GM21723 (cell line): ENCODE data around the gene NES.

Experiments
- ATAC-seq: cut with Tn5 transposase; IDR thresholded peaks from one replicate; pipeline ENCODE4 v1.9.1; 2021; ENCODE audit warnings: mild to moderate bottlenecking, moderate library complexity; ENCODE audit not compliant: unreplicated experiment

NES gene

GRCh38 chr1:156676820-156677615 is at the start of gene NES:
Gene NES, minus strand, starts transcription at chr1:156677407. Its CDS starts 143 bp downstream, at chr1:156677264.
- ATAC-seq: no peak

GRCh38 chr1:156726549-156727226 is 49.5 kb upstream of the NES start:
- ATAC-seq: no peak

DNA sequence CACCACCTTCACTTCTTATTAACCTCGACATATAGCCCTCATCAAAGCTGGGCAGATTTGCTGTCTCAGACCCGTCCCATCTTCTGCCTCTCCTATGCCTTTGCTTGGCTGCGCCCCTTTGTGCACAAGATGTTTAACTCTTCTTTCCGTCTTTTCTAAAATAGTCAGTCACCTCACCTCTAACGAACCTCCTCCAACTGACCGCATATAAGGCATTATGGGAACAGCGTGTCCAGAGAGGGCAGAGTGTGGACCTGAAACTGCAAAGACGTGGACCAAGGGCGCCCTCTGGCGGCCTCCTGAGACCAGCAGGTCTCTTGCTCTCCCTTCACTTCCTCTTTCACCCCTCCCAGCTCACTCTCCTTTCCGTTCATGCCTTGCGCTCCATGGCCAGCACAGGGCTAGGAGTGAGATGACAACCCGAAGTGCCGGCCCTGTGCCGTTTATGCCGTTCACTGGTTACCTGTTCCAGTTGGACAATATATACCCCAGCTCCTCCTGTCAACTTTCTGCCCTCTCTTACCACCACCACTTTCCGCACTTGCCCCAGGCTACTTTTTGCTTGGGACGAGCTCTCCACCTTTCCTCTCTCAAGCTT is 48.6 kb upstream of the NES start:
- peak; percentile 42 for ATAC-seq

DNA sequence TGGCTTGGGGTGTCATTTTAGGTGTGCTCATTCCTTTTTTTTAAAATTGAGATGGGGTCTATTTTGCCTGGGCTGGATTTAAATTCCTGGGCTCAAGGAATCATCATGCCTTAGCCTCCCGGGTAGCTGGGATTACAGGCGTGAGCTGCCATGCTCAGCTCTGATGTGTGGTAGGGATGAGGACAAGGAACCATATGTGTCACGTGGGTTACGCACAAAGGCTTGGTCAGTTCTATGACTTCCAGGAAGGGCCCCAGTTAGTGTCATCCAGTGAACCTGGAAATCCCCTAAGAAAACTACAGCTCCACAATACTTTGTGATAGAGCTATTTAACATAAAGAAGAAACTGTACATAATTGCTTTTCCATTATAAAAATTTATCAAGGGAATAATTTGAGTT is 44.3 kb upstream of the NES start:
- no peak for ATAC-seq

- ATAC-seq: no peak
These were observed 43.9 kb upstream of the NES start for GRCh38 chr1:156721131-156721530.

GRCh38 chr1:156717351-156717750 is 40.1 kb upstream of the NES start:
- no peak for ATAC-seq

DNA sequence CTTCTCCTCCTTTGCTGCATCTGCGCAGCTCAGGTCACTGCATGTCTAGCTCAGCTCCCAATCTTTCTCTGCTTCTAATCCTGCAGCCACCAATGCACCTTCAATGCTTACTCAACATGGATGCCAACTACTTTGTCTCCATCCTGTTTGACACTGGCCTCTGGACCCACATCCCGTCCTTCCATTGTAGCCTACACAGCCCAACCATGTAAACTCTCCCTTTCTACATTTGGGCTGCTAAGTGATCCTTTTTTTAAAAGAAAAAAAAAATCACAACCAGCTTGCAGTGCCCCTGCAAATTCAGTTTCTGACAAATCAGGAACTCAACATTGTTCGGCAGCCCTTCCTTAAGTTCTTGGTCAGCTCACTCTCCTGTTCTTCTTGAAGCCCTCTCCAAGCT is 37.6 kb upstream of the NES start:
- no peak for ATAC-seq

- no peak for ATAC-seq
These were observed 35.4 kb upstream of the NES start for GRCh38 chr1:156712626-156713025.

GRCh38 chr1:156711011-156711817 is 34.0 kb upstream of the NES start:
- ATAC-seq: no peak

DNA sequence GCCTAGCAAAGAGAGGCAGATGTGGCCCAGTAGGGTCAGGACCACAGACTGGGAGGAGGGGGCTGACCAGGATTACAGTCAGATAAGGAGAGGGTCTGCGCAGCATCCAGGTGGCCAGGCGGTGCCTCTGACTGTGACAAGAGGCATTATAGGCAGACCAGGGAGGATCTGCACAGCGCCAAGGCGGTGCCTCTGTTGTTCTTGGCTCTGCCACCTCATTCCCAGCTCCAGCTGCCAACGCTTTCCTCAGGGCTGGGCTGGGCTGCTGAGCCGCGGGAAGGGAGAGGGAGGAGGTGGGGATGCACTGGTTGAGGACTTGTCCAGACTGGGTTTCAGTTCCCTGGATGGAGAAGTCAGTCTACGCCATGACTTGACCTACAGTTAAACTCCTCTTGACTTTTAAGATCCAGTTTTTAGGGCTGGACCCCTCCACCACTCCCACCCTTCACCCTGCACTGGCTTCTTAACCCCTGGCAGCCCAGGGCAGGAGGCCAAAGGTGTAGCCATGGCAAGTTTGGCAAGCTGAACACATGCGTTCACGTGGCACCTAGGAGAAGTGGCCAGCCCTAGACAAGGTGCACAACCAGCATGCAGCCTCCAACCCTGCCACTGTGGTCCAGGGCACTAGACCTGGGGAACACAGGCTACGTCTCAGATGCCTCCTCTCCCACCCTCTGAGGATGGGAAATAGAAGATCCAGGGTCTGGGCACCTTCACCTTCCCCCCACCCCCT is 32.7 kb upstream of the NES start:
- no peak for ATAC-seq

DNA sequence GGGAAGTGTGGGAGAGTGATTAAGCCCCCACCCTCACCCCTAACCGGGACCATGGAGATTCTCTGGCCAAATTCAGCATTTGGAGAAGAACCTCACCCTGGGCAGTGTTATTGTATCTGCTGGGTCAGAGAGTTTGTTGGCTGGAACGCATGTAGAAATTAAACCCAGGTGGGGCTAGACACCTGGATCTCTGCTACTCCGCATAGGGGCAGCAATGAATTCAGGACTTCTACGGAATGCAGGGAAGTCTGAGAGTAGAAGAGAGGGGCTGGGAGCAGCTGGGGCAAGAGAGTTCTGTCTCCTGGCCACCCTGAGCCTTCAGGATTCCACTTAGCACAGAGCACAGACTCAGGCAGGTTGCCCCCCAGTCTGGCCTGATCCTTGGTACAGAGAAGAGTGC is 31.8 kb upstream of the NES start:
- no peak for ATAC-seq

DNA sequence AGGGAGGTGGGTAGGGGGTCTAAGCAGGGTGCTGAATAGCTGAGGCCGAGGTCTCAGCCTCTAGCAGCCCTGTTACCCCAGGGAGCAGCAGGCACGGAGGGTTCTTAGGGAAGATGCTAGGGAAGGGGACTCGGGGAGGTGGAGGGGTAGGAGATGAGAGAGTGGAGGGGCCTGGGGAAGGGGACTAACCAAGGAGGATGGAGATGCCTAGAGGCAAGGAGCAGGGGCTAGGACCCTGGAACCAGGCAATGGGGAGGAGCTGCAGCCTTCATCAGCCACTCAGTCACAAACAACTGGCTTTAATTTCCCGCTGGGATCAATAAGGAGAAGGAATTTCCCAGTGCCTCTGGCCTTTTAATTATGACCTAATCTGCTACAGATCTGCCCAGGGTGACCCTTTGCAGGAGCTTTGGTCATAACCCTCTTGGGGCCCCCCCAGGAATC is 31.0 kb upstream of the NES start:
- no peak for ATAC-seq

DNA sequence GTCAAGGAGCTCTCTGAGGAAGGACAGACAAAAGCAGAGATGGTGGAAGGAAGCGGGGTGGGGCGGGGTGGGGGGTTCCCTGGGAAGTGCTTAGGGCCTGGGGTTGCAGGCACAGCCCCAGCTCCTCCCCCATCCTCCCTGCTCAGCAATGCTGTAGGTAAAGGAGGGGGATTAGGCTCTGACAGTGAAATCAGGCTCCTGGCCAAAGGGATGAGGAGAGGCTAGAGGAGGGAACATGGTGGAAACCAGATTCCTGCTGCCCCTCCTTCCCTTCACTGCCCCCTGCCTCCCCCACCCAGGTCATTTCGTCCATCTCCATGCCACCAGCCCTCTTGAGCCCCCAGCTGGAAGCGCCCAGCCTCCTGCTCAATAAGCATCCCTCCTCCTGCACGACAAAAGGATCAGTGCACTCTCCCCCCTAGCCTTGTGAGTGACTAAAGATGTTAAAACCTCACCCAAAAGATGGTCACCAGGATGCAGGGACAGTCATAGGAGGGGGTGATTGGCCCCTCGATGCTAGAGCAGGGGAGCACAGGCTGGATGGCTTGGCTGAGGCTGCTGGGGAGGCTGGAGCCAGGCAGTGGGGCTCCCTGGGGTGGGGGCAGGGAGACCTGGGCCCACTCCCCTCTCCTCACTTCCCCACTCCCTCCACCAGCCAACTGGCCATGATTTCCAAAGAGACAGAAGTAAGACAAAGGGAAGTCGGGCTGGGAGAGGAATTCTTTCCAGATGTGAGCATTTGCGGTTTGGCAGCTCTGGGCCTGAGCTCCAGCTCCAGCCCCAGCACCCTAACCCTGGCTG is 30.4 kb upstream of the NES start:
- no peak for ATAC-seq

GRCh38 chr1:156706657-156707416 is 29.6 kb upstream of the NES start:
- no peak for ATAC-seq

DNA sequence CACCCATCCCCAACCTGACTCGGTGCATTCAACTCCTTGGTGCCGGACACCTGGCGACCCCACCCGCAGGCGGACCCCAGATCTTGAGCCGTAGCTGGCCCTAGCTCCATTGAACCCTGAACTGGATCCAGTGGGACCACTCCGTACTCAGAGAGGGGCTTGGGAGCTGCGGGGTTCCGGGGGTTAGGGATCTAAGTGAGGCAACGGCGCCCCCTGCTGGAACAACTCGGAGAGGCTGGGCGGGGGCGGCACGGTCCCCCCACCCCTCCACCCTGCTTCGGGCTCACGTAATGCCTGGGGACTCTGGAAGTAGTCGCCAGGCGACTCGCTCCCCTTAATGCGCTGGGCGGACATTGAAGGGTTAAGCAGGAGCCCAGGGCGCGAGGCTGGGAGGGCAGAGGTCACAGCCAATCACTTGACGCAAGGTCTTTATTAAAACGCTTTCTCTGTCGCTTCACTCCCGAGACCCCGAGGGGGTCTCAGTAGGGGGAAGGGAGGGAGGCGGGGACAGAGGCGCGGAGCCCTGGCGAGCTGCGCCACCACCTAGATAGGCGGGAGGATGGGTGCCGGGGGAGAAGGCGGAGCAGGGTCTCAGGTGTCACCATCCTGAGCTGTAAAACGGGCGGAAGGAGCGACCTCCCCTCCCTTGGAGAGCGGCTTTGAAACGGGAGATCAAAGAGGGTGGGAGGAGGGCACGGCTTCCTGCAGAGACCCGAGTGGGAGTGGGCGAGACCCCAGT is 28.9 kb upstream of the NES start:
- no peak for ATAC-seq

DNA sequence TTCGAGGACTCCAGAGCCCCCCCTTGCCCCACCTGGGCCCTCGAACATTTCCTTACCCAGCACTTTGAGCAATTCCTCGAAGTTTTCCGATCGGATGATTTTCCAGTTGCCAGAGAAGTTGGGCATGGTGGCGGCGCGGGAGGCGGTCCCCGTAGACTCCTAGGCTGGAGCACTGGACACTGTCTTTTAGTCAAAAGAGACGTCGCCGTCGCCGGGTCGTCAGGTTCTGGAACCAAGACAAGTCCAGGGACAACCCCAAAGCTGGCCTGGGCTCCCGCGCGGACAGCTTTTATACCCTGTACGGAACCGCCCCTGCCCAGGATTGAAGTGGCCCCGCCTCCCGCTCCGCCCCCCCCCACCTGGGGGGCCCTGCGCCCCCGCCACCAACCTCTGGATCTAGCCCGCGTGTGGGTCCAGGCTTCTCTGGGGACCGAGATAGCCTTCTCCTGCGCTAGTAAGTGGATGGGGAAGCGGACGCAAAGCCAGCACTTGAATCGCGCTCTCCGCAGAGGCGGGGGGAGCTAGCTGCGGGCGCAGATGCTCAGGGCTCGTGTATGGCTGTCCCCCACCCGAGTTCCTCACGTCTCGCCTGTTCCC is 28.2 kb upstream of the NES start, which contains the start of gene CRABP2:
Gene CRABP2 (minus strand): TSS at position 263 of the 597 bp plus-strand sequence. CDS start 137 bp downstream, at position 126.
- ATAC-seq: no peak

GRCh38 chr1:156704930-156705320 is 27.7 kb upstream of the NES start:
- ATAC-seq: no peak
